Measurements from ENCODE around the gene INTS11.

GRCh38 chr1:1285611-1286311 lies 38.7 kb downstream of the INTS11 start:
- TF ChIP-seq POLR2A (IDR thresholded peaks at IDR 0.05; ENCODE audit: low read depth, low read length), result no peak
- no peak for TF ChIP-seq POLR2AphosphoS5 (IDR thresholded peaks at IDR 0.05; ENCODE audit: low read depth, low read length)
- no peak for TF ChIP-seq SPI1 (IDR thresholded peaks at IDR 0.05; ENCODE audit: low read depth, low read length)
- no peak for TF ChIP-seq TAF1 (IDR thresholded peaks at IDR 0.05; ENCODE audit: low read depth, low read length)

Data from GM12891 (cell line).